ENCODE data around the gene KIFAP3.

DNA sequence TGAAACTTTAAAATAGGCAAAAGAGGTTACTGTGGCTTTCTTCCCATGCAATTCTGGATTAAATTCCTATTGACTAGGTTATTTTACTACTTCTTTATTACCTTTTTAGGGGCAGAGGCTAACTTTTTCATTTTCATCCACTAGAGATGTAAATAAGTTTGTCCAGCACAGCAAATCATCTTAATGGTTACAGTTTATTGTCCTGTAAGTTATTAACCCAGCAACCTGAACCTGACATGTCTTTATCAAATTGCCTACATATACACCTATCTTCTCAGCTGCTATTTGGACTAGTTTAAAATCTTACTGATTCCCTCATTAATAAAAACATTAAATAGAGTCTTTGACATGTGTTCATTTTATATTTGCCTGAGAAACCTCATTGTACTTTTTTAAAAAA is 173.9 kb downstream of the KIFAP3 start:
- TF ChIP-seq ZBTB7A (IDR thresholded peaks at IDR 0.05; ENCODE audit: low read depth), result no peak
- TF ChIP-seq, protein P1, sequence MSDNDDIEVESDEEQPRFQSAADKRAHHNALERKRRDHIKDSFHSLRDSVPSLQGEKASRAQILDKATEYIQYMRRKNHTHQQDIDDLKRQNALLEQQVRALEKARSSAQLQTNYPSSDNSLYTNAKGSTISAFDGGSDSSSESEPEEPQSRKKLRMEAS (IDR thresholded peaks at IDR 0.05), result no peak
- TF ChIP-seq EP300 (IDR thresholded peaks at IDR 0.05; ENCODE audit: borderline replicate concordance), result no peak
- no peak for TF ChIP-seq TEAD4 (IDR thresholded peaks at IDR 0.05)
- no peak for TF ChIP-seq EGR1 (IDR thresholded peaks at IDR 0.05)
- no peak for TF ChIP-seq YY1 (IDR thresholded peaks at IDR 0.05; ENCODE audit: low read depth)
- TF ChIP-seq, protein P2, sequence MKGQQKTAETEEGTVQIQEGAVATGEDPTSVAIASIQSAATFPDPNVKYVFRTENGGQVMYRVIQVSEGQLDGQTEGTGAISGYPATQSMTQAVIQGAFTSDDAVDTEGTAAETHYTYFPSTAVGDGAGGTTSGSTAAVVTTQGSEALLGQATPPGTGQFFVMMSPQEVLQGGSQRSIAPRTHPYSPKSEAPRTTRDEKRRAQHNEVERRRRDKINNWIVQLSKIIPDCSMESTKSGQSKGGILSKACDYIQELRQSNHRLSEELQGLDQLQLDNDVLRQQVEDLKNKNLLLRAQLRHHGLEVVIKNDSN (IDR thresholded peaks at IDR 0.05), result no peak
- TF ChIP-seq RAD21 (IDR thresholded peaks at IDR 0.05; ENCODE audit: low read depth), result no peak
- TF ChIP-seq, protein P3, sequence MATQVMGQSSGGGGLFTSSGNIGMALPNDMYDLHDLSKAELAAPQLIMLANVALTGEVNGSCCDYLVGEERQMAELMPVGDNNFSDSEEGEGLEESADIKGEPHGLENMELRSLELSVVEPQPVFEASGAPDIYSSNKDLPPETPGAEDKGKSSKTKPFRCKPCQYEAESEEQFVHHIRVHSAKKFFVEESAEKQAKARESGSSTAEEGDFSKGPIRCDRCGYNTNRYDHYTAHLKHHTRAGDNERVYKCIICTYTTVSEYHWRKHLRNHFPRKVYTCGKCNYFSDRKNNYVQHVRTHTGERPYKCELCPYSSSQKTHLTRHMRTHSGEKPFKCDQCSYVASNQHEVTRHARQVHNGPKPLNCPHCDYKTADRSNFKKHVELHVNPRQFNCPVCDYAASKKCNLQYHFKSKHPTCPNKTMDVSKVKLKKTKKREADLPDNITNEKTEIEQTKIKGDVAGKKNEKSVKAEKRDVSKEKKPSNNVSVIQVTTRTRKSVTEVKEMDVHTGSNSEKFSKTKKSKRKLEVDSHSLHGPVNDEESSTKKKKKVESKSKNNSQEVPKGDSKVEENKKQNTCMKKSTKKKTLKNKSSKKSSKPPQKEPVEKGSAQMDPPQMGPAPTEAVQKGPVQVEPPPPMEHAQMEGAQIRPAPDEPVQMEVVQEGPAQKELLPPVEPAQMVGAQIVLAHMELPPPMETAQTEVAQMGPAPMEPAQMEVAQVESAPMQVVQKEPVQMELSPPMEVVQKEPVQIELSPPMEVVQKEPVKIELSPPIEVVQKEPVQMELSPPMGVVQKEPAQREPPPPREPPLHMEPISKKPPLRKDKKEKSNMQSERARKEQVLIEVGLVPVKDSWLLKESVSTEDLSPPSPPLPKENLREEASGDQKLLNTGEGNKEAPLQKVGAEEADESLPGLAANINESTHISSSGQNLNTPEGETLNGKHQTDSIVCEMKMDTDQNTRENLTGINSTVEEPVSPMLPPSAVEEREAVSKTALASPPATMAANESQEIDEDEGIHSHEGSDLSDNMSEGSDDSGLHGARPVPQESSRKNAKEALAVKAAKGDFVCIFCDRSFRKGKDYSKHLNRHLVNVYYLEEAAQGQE (IDR thresholded peaks at IDR 0.05; ENCODE audit: low read depth), result no peak
- no peak for TF ChIP-seq CREB1 (IDR thresholded peaks at IDR 0.05; ENCODE audit: low read depth)
- no peak for TF ChIP-seq TCF12 (IDR thresholded peaks at IDR 0.05; ENCODE audit: low read depth)
- TF ChIP-seq CEBPB (IDR thresholded peaks at IDR 0.05), result no peak
- no peak for TF ChIP-seq TAF1 (IDR thresholded peaks at IDR 0.05; ENCODE audit: low read depth)
- no peak for TF ChIP-seq FOXM1 (IDR thresholded peaks at IDR 0.05; ENCODE audit: borderline replicate concordance, low read depth)

Data from Ishikawa (cell line).